HG03432 (cell line): ENCODE data around the gene FRMD4B.

Experiments
- ATAC-seq: cut with Tn5 transposase; IDR thresholded peaks from one replicate; pipeline ENCODE4 v1.9.1; 2021; ENCODE audit warnings: mild to moderate bottlenecking, moderate library complexity; ENCODE audit not compliant: unreplicated experiment

FRMD4B gene

DNA sequence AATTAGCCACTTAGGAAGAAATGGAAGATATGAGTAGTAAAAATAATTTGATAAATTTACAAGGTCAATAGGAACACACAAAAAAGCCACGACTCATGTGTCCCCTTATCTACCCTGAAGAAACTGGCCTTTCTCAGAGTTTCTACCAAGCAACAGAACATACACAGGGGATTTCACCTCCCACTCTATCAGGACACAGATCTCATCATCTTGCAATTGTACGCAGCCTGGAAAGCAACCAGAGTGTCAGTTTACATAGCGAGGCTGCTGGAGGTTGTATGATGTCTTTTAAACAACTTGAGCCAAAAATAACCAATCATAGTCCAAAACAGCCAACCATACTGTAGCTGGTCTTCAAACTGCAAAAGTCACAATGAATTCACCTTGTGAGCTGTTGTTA lies 243.8 kb downstream of the FRMD4B start:
- no peak for ATAC-seq

DNA sequence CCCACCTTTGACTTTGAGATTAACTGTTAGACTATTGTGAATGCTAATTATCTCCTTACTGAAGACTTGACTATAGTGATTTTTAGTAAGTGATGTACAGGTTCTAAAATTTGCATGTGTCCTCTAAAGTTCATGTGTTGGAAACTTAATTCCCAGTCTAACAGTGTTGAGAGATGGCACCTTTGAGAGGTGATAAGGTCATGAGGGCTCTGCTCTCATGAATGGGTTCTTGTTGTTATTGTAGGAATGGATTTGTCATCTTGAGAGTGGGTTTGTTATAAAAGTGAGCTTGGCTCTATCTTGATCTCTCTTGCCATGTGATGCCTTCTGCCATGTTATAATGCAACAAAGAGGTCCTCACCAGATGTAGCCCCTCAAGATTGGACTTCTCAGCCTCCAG lies 244.6 kb downstream of the FRMD4B start:
- no peak for ATAC-seq

DNA sequence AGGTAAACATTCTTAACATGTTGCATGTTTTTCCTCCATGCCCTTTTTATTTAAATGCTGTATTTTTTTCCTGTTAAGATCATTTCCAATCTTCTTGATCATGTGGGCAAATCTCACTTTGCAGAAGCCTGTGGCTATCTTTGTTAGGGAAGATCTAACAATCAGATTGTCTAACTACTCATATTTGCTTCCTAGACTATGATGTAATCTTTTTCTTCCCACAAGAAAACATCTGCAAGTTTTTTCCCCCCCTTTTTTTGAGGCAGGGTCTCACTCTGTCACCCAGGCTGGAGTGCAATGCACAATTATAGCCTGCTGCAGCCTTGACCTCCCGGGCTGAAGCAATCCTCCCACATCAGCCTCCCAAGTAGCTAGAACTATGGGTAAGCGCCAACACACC lies 248.5 kb downstream of the FRMD4B start:
- no peak for ATAC-seq

DNA sequence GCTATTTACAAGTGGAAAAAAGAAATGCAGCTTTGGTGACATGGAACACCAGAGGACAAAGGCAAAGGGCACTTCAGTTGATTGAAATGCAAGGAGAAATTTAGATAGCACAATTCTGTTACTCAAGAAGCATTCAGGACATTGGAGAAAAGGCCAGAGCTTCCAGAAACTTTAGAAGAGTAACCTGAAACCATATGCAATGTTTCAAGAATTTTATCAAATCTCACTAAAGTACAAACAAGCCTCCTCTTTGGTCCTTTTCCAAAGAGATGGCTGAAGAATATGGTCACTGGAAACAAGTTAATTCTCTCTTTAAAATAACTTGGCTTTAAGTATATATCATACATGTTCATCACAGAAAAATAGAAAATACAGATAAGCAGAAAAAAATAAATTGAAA lies 248.9 kb downstream of the FRMD4B start:
- ATAC-seq: no peak

DNA sequence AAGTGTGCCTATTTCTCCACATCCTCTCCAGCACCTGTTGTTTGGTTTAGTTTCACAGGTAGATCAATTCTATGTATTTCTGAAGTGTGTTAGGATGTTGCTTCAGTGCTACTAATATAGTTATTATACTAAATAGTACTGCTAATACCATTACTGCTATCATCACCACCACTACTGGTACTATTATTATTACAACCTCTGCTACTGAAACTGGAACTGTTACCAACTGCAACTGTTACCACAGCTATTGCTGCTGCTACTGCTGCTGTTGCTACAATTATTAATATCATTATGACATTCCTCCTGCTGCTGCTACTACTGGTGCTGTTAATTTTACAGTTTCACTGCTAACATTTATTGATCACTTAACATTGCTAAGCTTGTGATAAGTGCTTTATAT lies 255.2 kb downstream of the FRMD4B start:
- peak; percentile 97 for ATAC-seq

DNA sequence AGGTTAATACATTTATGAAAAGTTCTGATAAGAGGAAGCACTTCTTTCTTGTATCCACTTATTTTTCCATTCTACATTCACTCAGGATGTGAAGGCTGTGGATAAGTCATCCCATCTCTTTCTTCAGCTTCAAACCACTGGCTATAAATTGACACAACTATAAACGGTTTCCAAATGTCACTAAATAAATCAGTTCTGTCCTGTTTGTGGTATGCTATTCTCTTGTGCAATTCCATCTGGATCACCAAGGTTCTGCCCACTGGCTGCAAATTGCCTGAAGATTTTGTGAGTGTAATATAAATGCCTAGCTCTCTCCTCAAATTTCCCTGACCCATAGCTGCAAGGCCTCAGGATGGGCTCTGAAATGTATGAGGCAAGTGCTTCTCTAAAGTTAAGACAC lies 256.4 kb downstream of the FRMD4B start:
- ATAC-seq: no peak

DNA sequence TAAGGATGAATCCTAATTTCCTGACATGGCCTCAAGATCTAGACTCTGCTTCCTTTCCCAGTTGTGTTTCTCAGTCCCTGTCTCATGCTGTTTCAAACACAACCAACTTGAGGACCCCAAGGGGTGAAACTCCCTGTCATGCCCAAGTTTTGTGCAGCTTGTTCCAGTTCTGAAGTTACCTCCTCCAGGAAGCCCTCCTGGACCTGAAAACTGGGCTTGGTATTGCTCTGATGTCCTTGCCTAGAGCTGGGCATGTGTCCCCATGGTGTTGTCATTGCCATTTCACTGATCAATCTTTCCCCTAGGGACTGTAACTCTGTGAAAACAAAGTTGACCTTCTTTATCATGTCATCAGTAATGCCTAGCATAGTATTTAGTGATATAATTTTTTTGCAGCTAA lies 257.4 kb downstream of the FRMD4B start:
- no peak for ATAC-seq

DNA sequence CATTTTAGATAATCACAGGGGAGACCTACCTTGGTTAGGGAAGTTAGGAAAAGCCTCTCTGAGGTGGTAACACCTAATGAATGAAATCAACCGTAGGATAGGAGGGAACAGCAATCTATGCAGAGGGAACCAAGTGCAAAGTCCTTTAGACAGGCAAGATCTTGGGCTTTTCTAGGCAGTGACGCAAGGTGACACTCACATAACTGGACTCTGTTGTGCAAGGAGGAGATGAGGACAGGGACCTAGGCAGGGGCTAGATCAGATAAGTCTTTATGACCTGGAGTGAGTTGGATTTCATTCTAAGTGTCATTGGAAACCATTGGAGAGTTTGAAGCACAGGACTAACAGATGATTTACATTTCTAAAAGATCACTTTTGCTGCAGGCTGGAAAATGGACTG lies 258.9 kb downstream of the FRMD4B start:
- ATAC-seq: no peak

DNA sequence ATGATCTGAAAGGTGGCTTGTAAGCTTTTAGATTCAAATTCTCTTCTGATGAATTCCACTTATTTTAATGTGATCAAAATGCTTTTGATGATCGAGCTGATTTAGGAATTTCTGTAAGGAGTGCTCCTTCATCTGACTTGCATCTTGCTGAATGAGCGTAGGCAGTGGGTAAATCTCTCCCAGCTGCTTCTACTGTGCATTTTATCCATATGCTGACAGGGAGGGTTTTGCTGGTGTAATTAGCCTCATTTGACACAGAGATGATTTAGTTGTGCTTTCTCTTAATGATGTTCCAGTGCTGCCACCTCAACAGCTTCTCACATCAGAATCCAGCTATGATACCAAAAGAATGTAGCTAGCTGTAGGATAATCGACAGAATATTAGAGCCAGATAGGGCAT lies 259.7 kb downstream of the FRMD4B start:
- ATAC-seq: no peak

DNA sequence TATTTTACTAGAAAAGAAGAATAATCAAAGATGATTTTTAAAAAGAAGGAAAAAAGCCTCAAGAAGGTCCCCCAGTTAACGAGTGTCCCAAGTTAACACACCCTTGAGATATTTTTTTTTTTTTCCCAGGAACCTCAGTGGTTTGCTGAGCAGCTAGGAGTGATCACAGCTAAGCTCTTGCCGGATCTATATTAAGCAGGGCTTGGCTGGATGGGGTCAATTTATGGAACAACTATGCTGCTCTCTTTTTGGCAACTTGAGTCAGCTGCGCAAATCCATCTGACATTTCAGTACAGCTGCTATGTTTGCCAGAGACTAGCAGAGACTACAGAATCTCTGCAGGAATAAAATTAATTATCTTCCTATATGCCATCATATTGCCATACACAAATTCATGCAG lies 263.5 kb downstream of the FRMD4B start, which contains the start of gene LMOD3:
Gene LMOD3 (minus strand): TSS at position 193 of the 400 bp plus-strand sequence. CDS start 209 bp downstream, outside the sequence.
- no peak for ATAC-seq

DNA sequence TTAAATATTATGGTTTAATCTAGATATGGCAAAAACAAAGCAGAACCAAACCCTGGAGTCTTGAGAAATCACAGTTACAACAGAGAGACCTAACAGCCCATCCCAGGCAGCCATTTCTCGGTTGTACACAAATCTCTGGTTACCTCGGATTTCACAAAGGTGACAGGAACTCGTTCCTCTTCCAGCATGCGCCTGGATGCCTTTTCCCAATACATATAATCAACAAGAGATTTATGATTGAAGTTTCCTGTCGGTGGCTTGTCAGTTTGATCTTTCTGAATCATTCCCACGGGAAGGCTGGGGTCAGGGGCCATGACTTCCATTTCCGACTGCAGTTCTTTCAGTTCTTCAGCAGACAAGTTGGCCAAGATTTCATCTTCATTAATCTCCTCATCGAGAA lies 263.9 kb downstream of the FRMD4B start:
- no peak for ATAC-seq

DNA sequence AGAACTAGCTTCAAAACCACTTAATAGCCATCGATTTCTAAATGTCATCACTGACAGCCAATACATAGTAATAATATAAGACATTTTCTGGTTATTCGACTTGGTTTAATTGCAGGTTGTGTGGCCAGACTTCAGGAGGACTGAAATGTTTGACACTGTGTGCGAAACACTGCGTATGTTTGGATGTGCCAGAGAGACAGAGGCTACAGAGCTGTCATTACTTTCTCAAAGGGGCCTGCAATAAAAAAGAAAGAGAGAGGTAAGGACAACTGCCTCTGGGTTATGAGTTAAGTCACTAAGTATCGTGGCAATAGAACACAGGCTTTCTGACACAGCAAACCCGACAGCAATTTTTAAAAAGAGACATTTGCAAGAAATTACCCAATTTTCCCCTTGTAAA lies 264.4 kb downstream of the FRMD4B start:
- ATAC-seq: no peak

DNA sequence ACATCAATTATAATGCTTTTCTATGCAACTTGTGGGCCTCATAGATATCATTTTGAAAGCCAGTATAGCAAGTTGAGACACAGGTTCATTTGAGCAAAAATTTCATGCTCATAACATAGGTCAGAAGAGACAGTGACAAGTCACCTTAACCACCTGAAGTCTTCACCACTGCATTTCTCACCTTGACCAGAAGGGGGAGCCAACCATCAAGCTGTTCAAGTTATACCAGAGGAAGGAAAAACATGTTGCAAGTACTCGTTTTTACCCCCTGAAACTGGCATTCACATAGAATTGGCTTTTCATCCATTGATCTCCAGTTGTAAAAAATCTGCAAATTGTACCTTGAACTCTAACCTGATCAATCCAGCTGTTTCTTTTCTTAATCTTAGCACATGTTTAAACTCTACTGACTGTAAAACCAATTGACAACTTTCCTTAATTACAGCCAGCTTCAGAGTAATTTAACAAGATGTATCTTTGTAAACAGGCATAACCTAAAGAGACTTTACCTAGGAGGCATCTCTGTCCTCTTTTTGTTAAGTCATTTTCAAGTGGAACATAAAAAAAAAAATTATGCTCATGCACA lies 264.9 kb downstream of the FRMD4B start:
- ATAC-seq: peak; percentile 91
